CD4-positive, CD25-positive, alpha-beta regulatory T cell (primary cell): ENCODE results near the gene NPAT. TPM values are rescaled to one million over a fixed set of nuclear protein-coding genes. Genes with fewer than 3 reads are reported as not detected.

Source experiments
- ATAC-seq, 2 donors: fragments of 150-1000 bp; cut with Tn5 transposase; one replicate each; pipeline ENCODE4 v1.10.0; 2021; ENCODE audit warnings: low read depth in 2 of 2, moderate number of reproducible peaks in 2 of 2, moderate library complexity in 1 of 2
- DNase-seq, 3 donors: peaks; one replicate each; pipeline versions ENCODE4 v3.0.0 to v3.0.0-alpha.2; 2012 to 2022; ENCODE audit warnings: mixed read lengths in 1 of 3
- H3K27ac ChIP-seq: one replicate; pipeline ENCODE4 v1.7.0; 2013; ENCODE audit warnings: mild to moderate bottlenecking, low read length; ENCODE audit not compliant: insufficient read depth, poor library complexity, severe bottlenecking
- H3K27me3 ChIP-seq: one replicate; pipeline ENCODE4 v1.7.0; 2013; ENCODE audit warnings: low read length; ENCODE audit not compliant: control insufficient read depth, insufficient read depth
- H3K36me3 ChIP-seq: one replicate; pipeline ENCODE4 v1.7.0; 2013; ENCODE audit warnings: mild to moderate bottlenecking, low read length, moderate library complexity; ENCODE audit not compliant: control insufficient read depth, insufficient read depth
- H3K4me1 ChIP-seq: 2 replicates; pipeline ENCODE4 v1.7.0; 2013; ENCODE audit warnings: mild to moderate bottlenecking, low read length; ENCODE audit not compliant: insufficient read depth, control insufficient read depth, poor library complexity, severe bottlenecking
- H3K4me3 ChIP-seq: one replicate; pipeline ENCODE4 v1.7.0; 2013; ENCODE audit warnings: low read depth, mild to moderate bottlenecking, low read length, moderate library complexity
- H3K9me3 ChIP-seq, 2 experiments: 1 replicate in 1 of 2; 2 replicates in 1 of 2; pipeline ENCODE4 v1.7.0; 2013; ENCODE audit warnings: low read length in 2 of 2, mild to moderate bottlenecking in 1 of 2, moderate library complexity in 1 of 2; ENCODE audit not compliant: control insufficient read depth in 2 of 2
- H3K27ac Mint-ChIP-seq, 3 donors: one replicate each; pipeline ENCODE4 v1.8.0; 2020 to 2022; ENCODE audit warnings: mild to moderate bottlenecking in 3 of 3, mixed read lengths in 3 of 3, moderate library complexity in 2 of 3
- H3K27me3 Mint-ChIP-seq: one replicate; pipeline ENCODE4 v1.8.0; 2022; ENCODE audit warnings: mild to moderate bottlenecking, mixed read lengths
- H3K36me3 Mint-ChIP-seq: one replicate; pipeline ENCODE4 v1.8.0; 2020; ENCODE audit warnings: mixed read lengths
- H3K4me1 Mint-ChIP-seq, 4 donors: one replicate each; pipeline ENCODE4 v1.8.0; 2020 to 2022; ENCODE audit warnings: mixed read lengths in 4 of 4, mild to moderate bottlenecking in 1 of 4
- H3K4me3 Mint-ChIP-seq, 4 donors: one replicate each; pipeline ENCODE4 v1.8.0; 2020 to 2022; ENCODE audit warnings: mild to moderate bottlenecking in 4 of 4, mixed read lengths in 4 of 4, moderate library complexity in 3 of 4
- H3K9me3 Mint-ChIP-seq, 7 donors: one replicate each; pipeline ENCODE4 v1.8.0; 2020 to 2022; ENCODE audit warnings: mixed read lengths in 7 of 7, mild to moderate bottlenecking in 3 of 7, moderate library complexity in 2 of 7
- polyA plus RNA-seq, 4 donors: library from polyadenylated mRNA; unstranded; fragments of 300-500 nt; fragmentation: Illumina TruSeq; gene quantifications; one replicate each; pipeline ENCODE4 v1.2.3, GENCODE V29; 2021
- total RNA-seq: library from RNA; stranded (reverse); gene quantifications from one replicate; pipeline ENCODE4 v1.2.3, GENCODE V29; 2022

Gene NPAT
- total RNA-seq (36.5 TPM), polyA plus RNA-seq (10 to 100 TPM; 25.5 to 36.3 (median 29.9) TPM)

DNA sequence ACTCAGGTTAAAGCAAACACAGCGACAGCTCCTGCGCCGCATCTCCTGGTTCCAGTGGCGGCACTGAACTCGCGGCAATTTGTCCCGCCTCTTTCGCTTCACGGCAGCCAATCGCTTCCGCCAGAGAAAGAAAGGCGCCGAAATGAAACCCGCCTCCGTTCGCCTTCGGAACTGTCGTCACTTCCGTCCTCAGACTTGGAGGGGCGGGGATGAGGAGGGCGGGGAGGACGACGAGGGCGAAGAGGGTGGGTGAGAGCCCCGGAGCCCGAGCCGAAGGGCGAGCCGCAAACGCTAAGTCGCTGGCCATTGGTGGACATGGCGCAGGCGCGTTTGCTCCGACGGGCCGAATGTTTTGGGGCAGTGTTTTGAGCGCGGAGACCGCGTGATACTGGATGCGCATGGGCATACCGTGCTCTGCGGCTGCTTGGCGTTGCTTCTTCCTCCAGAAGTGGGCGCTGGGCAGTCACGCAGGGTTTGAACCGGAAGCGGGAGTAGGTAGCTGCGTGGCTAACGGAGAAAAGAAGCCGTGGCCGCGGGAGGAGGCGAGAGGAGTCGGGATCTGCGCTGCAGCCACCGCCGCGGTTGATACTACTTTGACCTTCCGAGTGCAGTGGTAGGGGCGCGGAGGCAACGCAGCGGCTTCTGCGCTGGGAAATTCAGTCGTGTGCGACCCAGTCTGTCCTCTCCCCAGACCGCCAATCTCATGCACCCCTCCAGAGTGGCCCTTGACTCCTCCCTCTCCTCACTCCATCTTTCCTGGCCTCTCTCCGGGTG is at the start of gene NPAT, which contains the start of gene ATM:
TSS of gene NPAT (minus strand) at position 65 of the 774 bp plus-strand sequence. CDS start 102 bp downstream, outside the sequence.
TSS of gene ATM (plus strand) at position 494 of the 774 bp plus-strand sequence. CDS start 4,558 bp downstream, outside the sequence.
- Mint-ChIP-seq H3K4me3 (no peak within 1 kb of the TSS), H3K27me3 (no peaks in the 10 kb centered on the region), H3K4me1 (peaks cover 29 to 60% (median 51%) of the 10 kb centered on the region in 4 donors), H3K36me3 (peaks cover 13% of the 10 kb centered on the region), H3K9me3 (no peaks in the 10 kb centered on the region), H3K27ac (no peak within 1 kb of the TSS)
- H3K36me3 ChIP-seq, result peaks cover 10% of the 10 kb centered on the region
- peak; percentile 80 to 86 for ATAC-seq
- H3K27me3 ChIP-seq, result no peaks in the 10 kb centered on the region
- peak; percentile 98 for DNase-seq
- no peaks in the 10 kb centered on the region for H3K9me3 ChIP-seq
- peak within 1 kb of the TSS; percentile 99 for H3K4me3 ChIP-seq
- H3K4me1 ChIP-seq, result peaks cover 68% of the 10 kb centered on the region
- peak within 1 kb of the TSS; percentile 99 for H3K27ac ChIP-seq

DNA sequence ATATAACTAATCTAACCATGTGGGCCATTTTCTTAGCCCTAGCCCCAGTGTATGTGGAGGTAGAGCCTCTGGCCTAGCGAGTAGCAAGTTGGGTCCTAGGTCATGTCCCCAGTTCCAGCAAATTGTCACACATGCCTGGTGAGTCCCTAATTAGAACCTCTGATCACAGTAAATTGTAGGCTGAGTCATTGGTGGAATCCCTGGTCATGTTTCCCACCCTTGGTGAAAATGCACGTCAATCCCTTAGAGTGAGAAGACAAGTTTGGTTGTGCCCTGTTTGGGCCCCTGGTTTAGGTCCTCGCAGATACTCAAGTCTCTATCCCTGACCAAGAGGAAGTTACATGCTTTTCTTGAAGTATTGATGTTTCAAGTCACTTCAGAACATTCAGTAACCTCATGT is 47.1 kb upstream of the NPAT start:
- H3K27ac Mint-ChIP-seq, result peak overlapping the region; percentile 13 to 79 (median 46)

DNA sequence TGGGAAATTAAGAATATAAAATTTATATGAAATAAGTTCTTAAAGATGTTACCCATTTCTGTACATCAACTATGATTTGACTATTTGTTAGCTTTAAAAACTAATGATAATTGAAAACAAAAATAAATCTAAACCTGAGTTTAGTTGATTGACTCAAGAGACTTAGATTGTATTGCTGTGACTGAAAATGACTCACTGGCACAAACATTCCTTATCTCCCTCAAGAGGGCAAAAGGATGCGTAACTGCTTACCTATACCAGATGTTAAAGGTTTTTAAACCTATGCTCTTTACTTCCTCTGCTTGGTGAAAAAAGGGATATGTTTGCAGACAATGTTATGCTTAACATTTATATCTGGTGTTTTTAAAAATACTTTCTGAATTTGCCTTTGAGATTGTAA is 30.7 kb upstream of the NPAT start:
- no peaks in the 10 kb centered on the region for H3K27me3 ChIP-seq
- no peak for DNase-seq
- H3K4me1 Mint-ChIP-seq, result peaks cover 9 to 38% (median 19%) of the 10 kb centered on the region in 4 donors
- peak overlapping the region; percentile 28 for H3K27ac ChIP-seq
- no peak for ATAC-seq
- H3K36me3 ChIP-seq, result peaks cover 86% of the 10 kb centered on the region
- no peaks in the 10 kb centered on the region for H3K9me3 Mint-ChIP-seq
- H3K4me3 ChIP-seq, result no peak overlapping the region
- peak overlapping the region in 1 of 3 donors; percentile 52 for H3K27ac Mint-ChIP-seq
- no peaks in the 10 kb centered on the region for H3K9me3 ChIP-seq
- H3K27me3 Mint-ChIP-seq, result no peaks in the 10 kb centered on the region
- H3K36me3 Mint-ChIP-seq, result peaks cover 46% of the 10 kb centered on the region
- no peaks in the 10 kb centered on the region for H3K4me1 ChIP-seq
- no peak overlapping the region for H3K4me3 Mint-ChIP-seq

More for the DNA sequence above, 47.1 kb upstream of the NPAT start:
- H3K36me3 ChIP-seq, result peaks cover 61% of the 10 kb centered on the region
- H3K9me3 ChIP-seq, result no peaks in the 10 kb centered on the region
- Mint-ChIP-seq H3K27me3 (no peaks in the 10 kb centered on the region), H3K36me3 (peaks cover 47% of the 10 kb centered on the region), H3K4me3 (no peak overlapping the region), H3K4me1 (peaks cover 0 to 30% (median 9%) of the 10 kb centered on the region in 4 donors), H3K9me3 (peaks cover 0 to 7% (median 2%) of the 10 kb centered on the region in 7 donors)
- no peak for DNase-seq
- no peak overlapping the region for H3K27ac ChIP-seq
- H3K4me1 ChIP-seq, result no peaks in the 10 kb centered on the region
- ATAC-seq, result no peak
- no peaks in the 10 kb centered on the region for H3K27me3 ChIP-seq
- no peak overlapping the region for H3K4me3 ChIP-seq

DNA sequence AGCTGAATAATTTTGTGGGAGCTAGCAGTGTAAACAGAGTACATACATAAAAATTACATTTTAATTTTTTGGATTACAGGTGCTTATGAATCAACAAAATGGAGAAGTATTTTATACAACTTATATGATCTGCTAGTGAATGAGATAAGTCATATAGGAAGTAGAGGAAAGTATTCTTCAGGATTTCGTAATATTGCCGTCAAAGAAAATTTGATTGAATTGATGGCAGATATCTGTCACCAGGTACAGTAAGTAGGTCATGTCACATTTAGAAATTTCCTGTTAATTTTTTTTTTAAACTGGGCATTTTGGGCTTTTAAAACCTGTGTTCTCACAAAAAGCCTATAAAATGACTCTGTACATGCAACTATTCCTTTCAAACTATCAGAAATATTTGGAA is 24.4 kb upstream of the NPAT start:
- DNase-seq, result no peak
- Mint-ChIP-seq H3K36me3 (peaks cover 47% of the 10 kb centered on the region), H3K4me1 (peaks cover 23 to 70% (median 32%) of the 10 kb centered on the region in 4 donors), H3K9me3 (peaks cover 0 to 2% (median 0%) of the 10 kb centered on the region in 7 donors), H3K27me3 (no peaks in the 10 kb centered on the region), H3K27ac (peak overlapping the region; percentile 10 to 87 (median 48)), H3K4me3 (no peak overlapping the region)
- Histone ChIP-seq H3K4me1 (peaks cover 15% of the 10 kb centered on the region), H3K4me3 (no peak overlapping the region), H3K27me3 (no peaks in the 10 kb centered on the region), H3K27ac (no peak overlapping the region), H3K9me3 (no peaks in the 10 kb centered on the region), H3K36me3 (peaks cover 59% of the 10 kb centered on the region)
- ATAC-seq, result no peak

DNA sequence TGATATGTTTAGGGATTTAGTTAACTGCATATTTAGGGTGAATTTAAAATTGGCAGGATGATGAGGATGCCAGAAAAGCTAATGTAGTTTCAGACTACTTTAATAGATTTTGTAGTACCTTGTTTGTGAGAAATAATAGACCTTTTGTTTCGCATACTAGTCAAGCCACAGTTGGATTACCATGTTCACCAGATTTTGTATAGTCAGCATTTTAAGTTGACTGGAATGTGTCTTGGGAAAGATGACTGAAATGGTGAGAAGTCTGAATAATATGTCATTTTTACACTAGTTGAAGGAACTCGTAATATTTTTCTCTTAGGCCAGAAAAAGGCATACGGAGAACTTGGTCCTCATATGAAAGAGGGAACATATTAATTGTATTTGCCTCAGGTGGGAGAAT is 23.9 kb upstream of the NPAT start:
- H3K27me3 Mint-ChIP-seq, result no peaks in the 10 kb centered on the region
- Histone ChIP-seq H3K36me3 (peaks cover 57% of the 10 kb centered on the region), H3K9me3 (no peaks in the 10 kb centered on the region), H3K4me3 (no peak overlapping the region), H3K27me3 (no peaks in the 10 kb centered on the region), H3K27ac (no peak overlapping the region), H3K4me1 (peaks cover 15% of the 10 kb centered on the region)
- no peak for ATAC-seq
- H3K4me1 Mint-ChIP-seq, result peaks cover 26 to 76% (median 32%) of the 10 kb centered on the region in 4 donors
- H3K27ac Mint-ChIP-seq, result peak overlapping the region; percentile 10 to 87 (median 48)
- peaks cover 44% of the 10 kb centered on the region for H3K36me3 Mint-ChIP-seq
- peaks cover 0 to 2% (median 0%) of the 10 kb centered on the region in 7 donors for H3K9me3 Mint-ChIP-seq
- DNase-seq, result no peak
- no peak overlapping the region for H3K4me3 Mint-ChIP-seq

DNA sequence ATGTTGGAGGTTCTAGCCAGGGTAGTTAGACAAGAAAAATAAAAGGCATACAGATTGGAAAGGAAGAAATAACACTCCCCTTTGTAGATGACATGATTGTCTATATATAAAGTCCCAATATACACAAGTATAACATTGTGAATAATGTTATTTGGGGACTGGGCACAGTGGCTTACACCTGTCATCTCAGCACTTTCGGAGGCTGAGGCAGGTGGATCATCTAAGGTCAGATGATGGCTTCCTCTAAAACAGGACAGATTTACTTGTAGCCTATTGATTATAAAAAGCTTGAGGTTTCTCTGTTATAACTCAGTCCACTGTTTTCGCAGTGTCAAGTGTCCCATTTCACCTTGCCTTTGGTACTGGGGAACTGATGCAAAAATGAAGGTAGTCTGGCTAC is 20.0 kb upstream of the NPAT start:
- no peaks in the 10 kb centered on the region for H3K27me3 ChIP-seq
- peak overlapping the region; percentile 4 to 86 (median 30) for H3K27ac Mint-ChIP-seq
- no peak for ATAC-seq
- peaks cover 0 to 2% (median 0%) of the 10 kb centered on the region in 7 donors for H3K9me3 Mint-ChIP-seq
- no peaks in the 10 kb centered on the region for H3K27me3 Mint-ChIP-seq
- H3K36me3 Mint-ChIP-seq, result peaks cover 40% of the 10 kb centered on the region
- H3K4me1 ChIP-seq, result peaks cover 50% of the 10 kb centered on the region
- H3K36me3 ChIP-seq, result peaks cover 46% of the 10 kb centered on the region
- no peak for DNase-seq
- H3K27ac ChIP-seq, result peak overlapping the region; percentile 31
- no peak overlapping the region for H3K4me3 ChIP-seq
- peaks cover 27 to 83% (median 37%) of the 10 kb centered on the region in 4 donors for H3K4me1 Mint-ChIP-seq
- peak overlapping the region; percentile 8 to 45 (median 16) for H3K4me3 Mint-ChIP-seq
- no peaks in the 10 kb centered on the region for H3K9me3 ChIP-seq

DNA sequence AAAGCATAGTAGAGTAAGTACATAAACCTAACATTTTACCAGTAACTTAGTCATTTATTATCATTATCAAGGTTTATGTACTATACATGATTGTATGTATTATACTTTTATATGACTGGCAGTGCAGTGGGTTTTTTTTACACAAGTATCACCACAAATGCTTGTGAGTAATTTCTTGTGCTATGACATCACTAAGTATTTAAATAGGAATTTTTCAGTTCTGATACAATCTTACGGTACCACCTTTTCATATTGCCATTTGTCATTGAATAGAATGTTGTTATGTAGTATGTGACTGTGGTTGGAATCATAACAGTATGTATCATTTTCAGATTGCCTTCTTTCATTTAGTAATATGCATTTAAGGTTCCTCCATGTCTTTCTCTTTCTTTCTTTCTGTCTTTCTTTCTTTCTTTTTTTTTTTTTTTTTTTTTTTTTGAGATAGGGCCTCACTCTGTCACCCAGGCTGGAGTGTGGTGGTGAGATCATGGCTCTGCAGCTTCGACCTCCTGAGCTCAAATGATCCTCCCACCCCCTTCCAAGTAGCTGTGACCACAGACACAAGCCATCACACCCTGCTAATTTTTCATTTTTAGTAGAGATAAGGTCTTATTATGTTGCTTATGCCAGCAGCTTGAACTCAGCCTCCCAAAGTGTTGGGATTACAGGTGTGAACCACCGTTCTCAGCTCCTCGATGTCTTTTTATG is 19.0 kb upstream of the NPAT start:
- H3K27ac Mint-ChIP-seq, result peak overlapping the region; percentile 4 to 87 (median 30)
- peaks cover 0 to 2% (median 0%) of the 10 kb centered on the region in 7 donors for H3K9me3 Mint-ChIP-seq
- no peaks in the 10 kb centered on the region for H3K27me3 Mint-ChIP-seq

More for the DNA sequence above, 19.0 kb upstream of the NPAT start:
- H3K4me1 ChIP-seq, result peaks cover 59% of the 10 kb centered on the region
- peak overlapping the region; percentile 37 for H3K27ac ChIP-seq
- no peaks in the 10 kb centered on the region for H3K9me3 ChIP-seq
- H3K36me3 ChIP-seq, result peaks cover 41% of the 10 kb centered on the region
- H3K27me3 ChIP-seq, result no peaks in the 10 kb centered on the region
- DNase-seq (no peak), ATAC-seq (peak in 1 of 2 donors; percentile 19)
- Mint-ChIP-seq H3K4me3 (peak overlapping the region in 3 of 4 donors; percentile 11 to 45 (median 41)), H3K36me3 (peaks cover 34% of the 10 kb centered on the region), H3K4me1 (peaks cover 25 to 85% (median 43%) of the 10 kb centered on the region in 4 donors)
- H3K4me3 ChIP-seq, result peak overlapping the region; percentile 9
